Hepatocyte (in vitro differentiated cells): ENCODE measurements around the gene CDH4. TPM values are rescaled to one million over a fixed set of nuclear protein-coding genes. Genes with fewer than 3 reads are reported as not detected.

Experiments used
- DNase-seq: peaks from one replicate; pipeline ENCODE4 v3.0.0-alpha.2; 2016; ENCODE audit warnings: low spot score
- H2AFZ ChIP-seq: fragments of 200-600 bp; sonication (generic); 2 replicates; pipeline ENCODE4 v1.6.0; 2016; ENCODE audit warnings: antibody characterized with exemption, mild to moderate bottlenecking
- H3K27ac ChIP-seq: fragments of 200-600 bp; sonication (generic); 2 replicates; pipeline ENCODE4 v1.5.1; 2016; ENCODE audit warnings: mild to moderate bottlenecking
- H3K27me3 ChIP-seq: fragments of 200-600 bp; sonication (generic); 2 replicates; pipeline ENCODE4 v1.6.1; 2016
- H3K36me3 ChIP-seq: fragments of 200-600 bp; sonication (generic); replicated peaks from 2 replicates; pipeline ENCODE4 v1.5.1; 2016; ENCODE audit warnings: low read depth; ENCODE audit not compliant: insufficient read depth
- H3K4me1 ChIP-seq: fragments of 200-600 bp; sonication (generic); 2 replicates; pipeline ENCODE4 v1.5.1; 2016; ENCODE audit warnings: mild to moderate bottlenecking, moderate library complexity; ENCODE audit not compliant: insufficient read depth
- H3K4me2 ChIP-seq: fragments of 200-600 bp; sonication (generic); 2 replicates; pipeline ENCODE4 v1.6.0; 2016
- H3K4me3 ChIP-seq: fragments of 200-600 bp; sonication (generic); 2 replicates; pipeline ENCODE4 v1.5.1; 2016; ENCODE audit warnings: mild to moderate bottlenecking
- H3K79me2 ChIP-seq: fragments of 200-600 bp; sonication (generic); 2 replicates; pipeline ENCODE4 v1.6.0; 2017; ENCODE audit warnings: mild to moderate bottlenecking
- H3K9me2 ChIP-seq: fragments of 200-600 bp; sonication (generic); replicated peaks from 2 replicates; pipeline ENCODE4 v1.6.0; 2017; ENCODE audit warnings: mild to moderate bottlenecking; ENCODE audit not compliant: insufficient read depth
- H3K9me3 ChIP-seq: fragments of 200-600 bp; sonication (generic); 2 replicates; pipeline ENCODE4 v1.5.1; 2016; ENCODE audit warnings: low read depth, mild to moderate bottlenecking
- H4K20me1 ChIP-seq: fragments of 200-600 bp; sonication (generic); 2 replicates; pipeline ENCODE4 v1.6.0; 2016; ENCODE audit warnings: mild to moderate bottlenecking; ENCODE audit not compliant: insufficient read depth, poor library complexity, severe bottlenecking
- CTCF ChIP-seq: fragments of 200-600 bp; sonication (generic); IDR thresholded peaks from 2 replicates; pipeline ENCODE4 v1.5.1; 2016; ENCODE audit warnings: antibody characterized with exemption, mild to moderate bottlenecking; ENCODE audit not compliant: poor library complexity
- EZH2 ChIP-seq: fragments of 200-600 bp; sonication (generic); IDR thresholded peaks from 2 replicates; pipeline ENCODE4 v1.6.1; 2016; ENCODE audit warnings: antibody characterized with exemption, mild to moderate bottlenecking, borderline replicate concordance
- EZH2phosphoT487 ChIP-seq: fragments of 200-600 bp; sonication (generic); IDR thresholded peaks from one replicate; pipeline ENCODE4 v1.6.1; 2018; ENCODE audit warnings: antibody characterized with exemption, mild to moderate bottlenecking, low read depth, moderate library complexity; ENCODE audit not compliant: unreplicated experiment, severe bottlenecking
- WGBS: methylation state at CpG from one replicate; pipeline ENCODE4 v1.1.6; 2016; ENCODE audit warnings: low lambda C conversion rate; ENCODE audit errors: missing lambda C conversion rate; 5-methylcytosine and 5-hydroxymethylcytosine counted together
- polyA plus RNA-seq: library from polyadenylated mRNA; unstranded; fragments of >200 nt; fragmentation: Nextera tagmentation; extraction: Ambion mirVana; gene quantifications from 2 replicates; pipeline ENCODE4 v1.2.1, GENCODE V29; 2016
- total RNA-seq: library from RNA; depleted of rRNA; stranded (reverse); fragments of >200 nt; gene quantifications from 2 replicates; pipeline ENCODE4 v1.2.3, GENCODE V29; 2014

Gene CDH4
- total and polyA plus RNA-seq, 2 experiments from 2014 or later = 0.53 to 0.73 TPM

DNA sequence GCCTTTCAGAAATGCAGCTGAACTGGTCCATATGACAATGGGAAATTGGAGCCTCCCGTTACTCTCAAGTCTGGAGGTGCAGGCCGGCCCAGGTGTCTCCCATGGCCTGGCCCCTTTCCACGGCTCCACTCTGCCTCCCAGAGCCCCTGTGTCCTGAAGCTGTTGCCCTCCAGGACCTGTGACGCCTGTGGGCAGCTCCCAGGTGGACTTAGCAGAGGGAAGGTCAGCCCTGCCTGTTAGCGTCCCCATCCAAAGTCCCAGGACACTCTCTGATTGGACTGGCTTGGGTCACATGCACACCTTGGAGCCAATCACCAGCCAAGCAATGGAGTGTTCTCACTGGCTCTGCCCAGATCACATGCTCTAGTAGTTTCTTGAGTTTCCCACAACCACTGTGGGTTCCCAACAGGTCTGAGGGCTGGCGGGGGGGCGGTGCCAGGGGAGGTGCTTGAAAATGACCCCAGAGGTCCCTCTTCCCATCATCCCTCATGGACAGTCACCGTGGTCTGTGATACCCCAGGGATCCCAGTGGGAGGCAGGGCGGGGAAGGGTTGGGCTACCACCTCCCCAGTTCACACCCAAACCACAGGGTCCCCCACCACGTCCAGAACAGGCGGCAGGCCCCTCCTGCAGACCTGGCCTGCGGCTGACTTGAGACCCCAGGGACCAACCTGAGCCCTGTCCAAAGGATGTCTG, 678.1 kb downstream of the CDH4 start:
- TF ChIP-seq EZH2 (no peak), CTCF (no peak), EZH2phosphoT487 (no peak)
- DNase-seq = no peak
- Histone ChIP-seq H3K4me3 (no peak overlapping the region), H3K79me2 (no peaks in the 10 kb centered on the region), H3K9me3 (no peaks in the 10 kb centered on the region), H3K9me2 (no peaks in the 10 kb centered on the region), H4K20me1 (no peaks in the 10 kb centered on the region), H3K27me3 (no peaks in the 10 kb centered on the region), H3K27ac (no peak overlapping the region), H3K4me1 (no peaks in the 10 kb centered on the region), H2AFZ (no peak overlapping the region), H3K36me3 (no peaks in the 10 kb centered on the region), H3K4me2 (no peak overlapping the region)
- 96% methylated on average over 12 of the region's 12 CpGs for WGBS

DNA sequence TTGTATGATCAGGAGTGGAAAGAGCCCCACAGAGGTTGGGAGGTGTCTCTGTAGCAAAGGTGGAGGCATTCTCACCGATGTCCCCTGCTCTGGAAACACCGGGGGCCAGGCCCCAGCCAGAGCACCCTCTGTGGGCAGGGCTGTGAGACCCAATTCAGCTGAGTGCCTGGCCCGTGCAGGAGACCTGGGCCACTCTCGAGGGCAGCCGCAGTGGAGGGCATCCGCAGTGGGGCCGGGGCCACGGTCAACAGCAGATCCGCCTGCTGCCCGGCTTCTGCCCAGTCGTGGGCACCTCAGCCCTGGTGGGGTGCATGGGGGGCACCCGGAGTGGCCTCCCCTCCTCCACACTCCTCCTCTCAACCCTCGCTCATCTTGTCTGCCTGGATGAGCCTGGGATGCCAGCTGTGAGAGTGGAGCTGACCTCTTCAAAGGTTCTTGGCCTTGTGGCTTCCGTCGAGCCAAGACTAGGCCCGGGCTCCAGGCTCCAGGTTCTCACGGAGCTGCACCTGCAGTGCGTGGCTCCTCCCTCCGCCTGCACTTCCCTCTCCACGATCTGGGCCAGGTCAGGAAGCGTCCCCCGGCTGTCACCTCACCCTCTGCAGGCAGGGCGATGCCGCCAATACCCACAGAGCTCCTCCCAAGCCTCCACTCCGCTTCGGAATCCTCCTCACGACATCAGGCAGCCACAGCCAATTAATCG, 678.9 kb downstream of the CDH4 start:
- no peaks in the 10 kb centered on the region for H3K9me2 ChIP-seq
- no peak overlapping the region for H3K27ac ChIP-seq
- no peaks in the 10 kb centered on the region for H3K27me3 ChIP-seq
- no peak overlapping the region for H3K4me3 ChIP-seq
- H3K4me2 ChIP-seq = no peak overlapping the region
- H3K4me1 ChIP-seq = no peaks in the 10 kb centered on the region
- H3K36me3 ChIP-seq = no peaks in the 10 kb centered on the region
- 91% methylated on average over 27 of the region's 28 CpGs for WGBS
- no peaks in the 10 kb centered on the region for H3K79me2 ChIP-seq
- TF ChIP-seq CTCF = no peak
- no peak for TF ChIP-seq EZH2
- no peak for TF ChIP-seq EZH2phosphoT487
- no peaks in the 10 kb centered on the region for H3K9me3 ChIP-seq
- H4K20me1 ChIP-seq = no peaks in the 10 kb centered on the region
- H2AFZ ChIP-seq = no peak overlapping the region
- DNase-seq = no peak

- Histone ChIP-seq H3K4me1 (no peaks in the 10 kb centered on the region), H4K20me1 (no peaks in the 10 kb centered on the region), H3K4me3 (no peak overlapping the region), H3K79me2 (no peaks in the 10 kb centered on the region), H3K4me2 (no peak overlapping the region), H2AFZ (no peak overlapping the region), H3K27ac (no peak overlapping the region), H3K9me3 (no peaks in the 10 kb centered on the region), H3K36me3 (no peaks in the 10 kb centered on the region), H3K27me3 (no peaks in the 10 kb centered on the region), H3K9me2 (no peaks in the 10 kb centered on the region)
- no peak for TF ChIP-seq EZH2
- TF ChIP-seq EZH2phosphoT487 = no peak
- no peak for TF ChIP-seq CTCF
- no peak for DNase-seq
- WGBS = 93% methylated on average over 14 of the region's 14 CpGs
Observed at GRCh38 chr20:61931476-61932198, 679.6 kb downstream of the CDH4 start.
